Epithelial cell of alveolus of lung (primary cell): Measurements from ENCODE around the gene CHRM4. TPM values are rescaled to one million over a fixed set of nuclear protein-coding genes. Genes with fewer than 3 reads are reported as not detected.

Experiments
- total RNA-seq: library from RNA; depleted of rRNA; stranded (reverse); fragments of >200 nt; gene quantifications from 2 replicates; pipeline ENCODE4 v1.2.1, GENCODE V29; 2015

CHRM4 gene
- 0.39 TPM in 1 of 2 replicates, not detected in the other for total RNA-seq

DNA sequence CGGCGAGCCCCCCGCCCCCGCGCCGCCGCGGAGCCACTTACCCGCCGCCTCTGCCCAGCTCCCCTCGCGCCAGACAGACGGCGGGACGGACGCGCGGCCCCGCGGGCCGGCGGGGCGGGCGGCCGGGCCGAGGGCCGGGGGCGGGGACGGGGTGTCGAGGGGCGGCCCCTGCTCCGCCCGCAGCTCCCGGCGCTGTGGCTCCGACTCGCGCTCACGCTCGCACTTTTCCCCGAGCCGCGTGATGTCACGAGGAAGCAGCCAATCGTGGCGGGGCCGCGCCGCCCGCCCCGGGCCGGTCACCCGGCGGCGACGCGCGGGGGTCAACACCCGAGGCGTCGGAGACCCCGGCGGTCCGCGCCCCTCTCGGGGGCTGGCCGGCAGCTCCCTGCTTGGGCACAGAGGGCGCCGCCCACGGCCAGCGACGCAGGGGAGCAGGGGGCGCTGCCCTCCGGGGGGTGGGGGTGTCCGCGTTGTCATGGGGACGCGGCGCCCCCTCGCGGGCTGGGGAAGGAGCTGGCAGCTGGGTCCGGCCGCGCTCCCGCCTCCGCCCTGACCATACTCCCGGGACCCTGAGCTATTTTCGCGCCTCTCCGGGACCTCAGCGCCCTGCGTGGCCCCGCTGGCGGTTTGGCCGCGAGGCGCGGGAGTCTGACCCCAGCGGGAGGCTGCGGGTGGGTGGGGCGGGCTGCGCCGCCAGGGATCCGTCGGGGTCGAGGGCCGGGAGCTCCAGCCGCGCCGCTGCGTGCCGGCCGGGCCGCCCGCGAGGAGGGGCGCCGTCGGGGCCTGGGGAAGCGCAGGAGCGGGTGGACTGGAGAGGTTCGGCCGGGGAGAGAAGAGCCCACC, at the start of gene CHRM4:
Gene CHRM4, minus strand, starts transcription at position 199 of the 843 bp plus-strand sequence. CDS start 5,219 bp downstream, outside the sequence.

DNA sequence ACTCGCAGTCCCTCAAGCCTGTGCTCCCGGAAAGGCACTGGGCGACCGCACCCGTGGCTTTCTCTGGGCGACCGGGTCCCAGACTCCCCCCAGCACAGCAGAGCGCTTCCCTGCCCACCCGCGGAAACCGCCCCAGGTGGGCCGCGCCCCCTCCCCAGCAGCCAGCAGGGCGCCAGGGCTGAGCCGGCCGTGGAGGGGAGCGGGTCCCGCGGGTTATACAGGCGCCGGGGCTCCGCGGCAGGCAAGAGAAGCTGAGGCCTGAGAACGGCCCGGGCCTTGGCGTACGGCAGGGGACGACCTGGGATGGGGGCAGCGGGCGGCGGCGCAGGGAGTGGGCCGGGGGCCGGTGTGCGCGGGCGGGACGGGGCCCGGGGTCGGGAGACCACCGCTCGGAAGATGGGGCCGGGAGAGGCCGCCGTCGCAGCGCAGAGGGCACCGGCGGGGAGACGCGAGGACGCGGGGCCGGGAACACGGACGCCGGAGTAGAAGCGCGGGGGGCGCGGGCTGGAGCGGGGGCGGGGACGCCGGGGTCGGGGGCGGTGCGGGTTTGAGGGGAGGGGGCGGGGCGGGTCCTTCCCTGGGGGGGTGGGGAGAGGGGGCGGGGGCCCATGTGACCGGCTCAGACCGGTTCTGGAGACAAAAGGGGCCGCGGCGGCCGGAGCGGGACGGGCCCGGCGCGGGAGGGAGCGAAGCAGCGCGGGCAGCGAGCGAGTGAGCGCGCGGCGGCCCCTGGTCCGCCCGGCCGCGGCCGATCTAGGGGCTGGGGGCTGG, 10.3 kb downstream of the CHRM4 start, which contains the start of gene MDK:
Gene MDK, plus strand, starts transcription at position 622 of the 771 bp plus-strand sequence. CDS start 389 bp downstream, outside the sequence.

DNA sequence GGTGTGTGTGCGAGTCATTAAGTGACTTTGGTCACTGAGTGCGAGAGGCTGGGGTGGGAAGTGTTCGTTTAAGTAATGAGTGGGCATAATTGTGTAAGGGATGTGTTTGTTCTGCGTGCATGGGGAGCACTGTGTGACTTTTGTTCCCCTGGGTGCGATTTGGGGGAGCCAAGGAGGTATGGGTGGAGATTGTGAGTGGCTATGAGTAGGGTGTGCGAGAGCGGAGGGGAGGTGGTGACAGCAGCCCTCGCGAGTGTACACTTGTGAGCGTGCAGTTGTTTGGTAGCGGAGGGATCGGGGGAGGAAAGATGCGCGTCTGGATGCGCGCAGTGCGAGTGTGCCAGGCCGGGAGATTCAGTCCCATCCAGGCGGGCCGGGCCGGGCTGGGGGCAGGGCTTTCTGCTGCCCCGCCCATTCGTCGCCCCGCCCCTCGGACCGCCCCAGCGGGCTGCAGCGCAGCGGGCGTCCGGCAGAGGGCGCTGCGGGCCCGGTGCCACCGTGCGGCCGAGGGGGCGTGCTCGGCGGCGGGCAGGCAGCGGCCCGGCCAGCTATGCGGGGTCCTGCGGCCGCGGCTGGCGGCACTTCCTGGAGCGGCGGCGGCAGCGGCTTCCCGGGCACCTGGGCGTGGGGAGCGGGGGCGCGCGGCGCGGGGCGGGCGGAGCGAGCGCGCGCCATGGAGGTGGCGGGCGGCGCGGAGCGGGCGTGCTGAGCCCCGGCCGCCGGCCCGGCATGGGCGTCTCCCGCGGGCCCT, 44.5 kb downstream of the CHRM4 start, which contains the start of gene DGKZ:
Gene DGKZ, plus strand, starts transcription at position 578 of the 751 bp plus-strand sequence. CDS start 197 bp downstream, outside the sequence.

Other genes with a start within 250 kb of the CHRM4 start
- gene CREB3L1, start 114.1 kb downstream of the CHRM4 start, total RNA-seq = 37.4 and 41.9 TPM in 2 replicates
- 34.9 and 42.9 TPM in 2 replicates for gene DGKZ, start 44.3 kb downstream of the CHRM4 start, total RNA-seq
- 443 and 505 TPM in 2 replicates for gene MDK, start 10.1 kb downstream of the CHRM4 start, total RNA-seq
- 19.2 and 21.9 TPM in 2 replicates for gene AMBRA1, start 202.2 kb upstream of the CHRM4 start, total RNA-seq
- 3.6 and 4.0 TPM in 2 replicates for gene HARBI1, start 225.5 kb upstream of the CHRM4 start, total RNA-seq
- 95.4 and 109 TPM in 2 replicates for gene ATG13, start 225.8 kb upstream of the CHRM4 start, total RNA-seq